Stimulated activated memory B cell treated with anti-CD40 and anti-IgM and Interleukin-4, amounts not matched to agents 10 μg/mL and 1 μg/mL and 100 μg/mL, for 72 hours (primary cell): ENCODE data around the gene RARG.
"Not testable (repeated sequence)": the region's sequence is repeated elsewhere in the genome, so short reads cannot be mapped to it uniquely, and the experiment has no call there.

Experiments used
- ATAC-seq: fragments of 150-1000 bp; cut with Tn5 transposase; 2 replicates; pipeline ENCODE4 v1.10.0; 2021
- H3K27ac Mint-ChIP-seq: one replicate; pipeline ENCODE4 v1.8.0; 2022; ENCODE audit warnings: mild to moderate bottlenecking, mixed read lengths
- H3K27me3 Mint-ChIP-seq: one replicate; pipeline ENCODE4 v1.8.0; 2022; ENCODE audit warnings: mixed read lengths
- H3K36me3 Mint-ChIP-seq: one replicate; pipeline ENCODE4 v1.8.0; 2022; ENCODE audit warnings: mixed read lengths
- H3K4me1 Mint-ChIP-seq: one replicate; pipeline ENCODE4 v1.8.0; 2022; ENCODE audit warnings: mixed read lengths
- H3K4me3 Mint-ChIP-seq: one replicate; pipeline ENCODE4 v1.8.0; 2022; ENCODE audit warnings: mild to moderate bottlenecking, moderate library complexity, mixed read lengths
- H3K9me3 Mint-ChIP-seq: one replicate; pipeline ENCODE4 v1.8.0; 2022; ENCODE audit warnings: mixed read lengths

RARG gene

DNA sequence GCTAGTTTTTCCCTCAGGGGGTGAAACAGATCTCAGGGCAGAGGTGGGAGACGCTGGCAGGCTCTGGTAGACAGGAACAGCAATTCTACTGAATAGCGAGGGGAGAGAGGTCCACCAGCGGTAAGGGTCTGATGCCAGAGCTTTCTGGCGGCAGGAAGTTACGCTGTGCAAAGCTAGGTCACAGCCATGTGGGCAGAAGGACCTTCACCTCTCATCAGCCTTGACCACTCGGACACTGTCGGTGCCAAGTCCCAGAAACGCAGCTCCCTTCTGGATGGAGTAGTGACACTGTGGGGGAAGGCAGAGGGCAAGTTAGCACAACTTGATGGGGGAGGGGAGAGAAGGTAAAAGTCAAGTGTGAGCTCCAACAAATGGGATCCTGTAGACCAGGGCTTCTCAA is 61.8 kb downstream of the RARG start:
- Mint-ChIP-seq H3K4me1 (peaks cover 5% of the 10 kb centered on the region), H3K36me3 (peaks cover 27% of the 10 kb centered on the region), H3K27ac (no peak overlapping the region), H3K9me3 (no peaks in the 10 kb centered on the region), H3K4me3 (no peak overlapping the region), H3K27me3 (no peaks in the 10 kb centered on the region)
- no peak for ATAC-seq

DNA sequence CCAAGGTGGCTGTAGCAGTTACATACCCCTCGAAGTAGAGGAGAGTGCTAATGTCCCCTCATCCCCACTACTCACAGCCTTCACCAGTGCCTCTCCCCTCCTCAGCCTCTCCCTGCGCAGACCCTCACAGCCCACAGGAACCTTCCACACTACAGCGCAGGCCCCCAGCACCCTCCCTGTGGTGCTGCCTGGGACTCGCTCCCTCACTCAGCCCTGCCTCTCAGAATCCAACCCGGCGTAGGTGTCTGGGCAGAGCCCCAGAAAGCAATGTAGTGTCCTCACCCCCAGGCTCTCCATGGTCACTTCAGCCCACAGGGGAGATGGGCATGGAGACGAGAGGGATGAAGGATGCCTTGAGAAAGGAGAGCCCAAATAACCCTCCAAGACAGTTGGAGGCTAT is 62.4 kb downstream of the RARG start:
- no peaks in the 10 kb centered on the region for H3K27me3 Mint-ChIP-seq
- no peak overlapping the region for H3K27ac Mint-ChIP-seq
- H3K4me1 Mint-ChIP-seq: no peaks in the 10 kb centered on the region
- H3K36me3 Mint-ChIP-seq: peaks cover 27% of the 10 kb centered on the region
- no peaks in the 10 kb centered on the region for H3K9me3 Mint-ChIP-seq
- no peak for ATAC-seq
- no peak overlapping the region for H3K4me3 Mint-ChIP-seq

DNA sequence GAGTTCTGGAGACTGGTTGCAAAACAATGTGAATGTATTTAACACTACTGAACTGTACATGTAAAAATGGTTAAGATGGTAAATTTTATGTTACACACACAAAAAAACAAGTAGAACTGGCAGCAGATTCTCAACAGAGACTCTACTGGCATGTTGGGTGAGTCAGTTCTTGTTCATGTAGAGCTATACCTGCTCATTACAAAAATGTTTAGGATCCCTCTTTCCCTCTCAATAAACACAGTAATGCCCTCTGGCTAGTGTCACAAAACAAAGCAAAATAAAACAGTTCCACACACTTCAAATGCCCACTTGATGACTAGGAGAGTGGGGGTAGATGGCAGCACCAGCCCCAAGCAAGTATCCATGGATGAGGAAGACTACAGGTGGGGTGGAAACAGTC is 65.2 kb downstream of the RARG start:
- no peaks in the 10 kb centered on the region for H3K9me3 Mint-ChIP-seq
- no peaks in the 10 kb centered on the region for H3K27me3 Mint-ChIP-seq
- no peak overlapping the region for H3K4me3 Mint-ChIP-seq
- no peaks in the 10 kb centered on the region for H3K4me1 Mint-ChIP-seq
- ATAC-seq: no peak
- no peak overlapping the region for H3K27ac Mint-ChIP-seq
- peaks cover 17% of the 10 kb centered on the region for H3K36me3 Mint-ChIP-seq

DNA sequence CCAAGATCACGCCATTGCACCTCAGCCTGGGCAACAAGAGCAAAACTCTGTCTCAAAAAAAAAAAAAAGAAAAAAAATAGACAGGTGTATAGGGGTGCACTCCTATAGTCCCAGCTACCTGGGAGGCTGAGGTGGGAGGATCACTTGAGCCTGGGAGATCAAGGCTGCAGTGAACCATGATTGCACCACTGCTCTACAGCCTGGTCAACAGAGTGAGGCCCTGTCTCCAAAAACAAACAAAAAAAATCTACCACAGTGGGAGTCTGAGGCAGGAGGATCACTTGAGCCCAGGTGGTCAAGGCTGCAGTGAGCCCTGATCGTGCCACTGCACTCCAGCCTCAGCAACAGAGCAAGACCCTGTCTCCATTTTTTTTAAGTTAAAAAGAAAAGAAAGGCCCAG is 69.0 kb downstream of the RARG start:
- H3K4me3 Mint-ChIP-seq, H3K4me1 Mint-ChIP-seq, ATAC-seq, H3K27me3 Mint-ChIP-seq, H3K36me3 Mint-ChIP-seq, H3K9me3 Mint-ChIP-seq, H3K27ac Mint-ChIP-seq: not testable (repeated sequence)

DNA sequence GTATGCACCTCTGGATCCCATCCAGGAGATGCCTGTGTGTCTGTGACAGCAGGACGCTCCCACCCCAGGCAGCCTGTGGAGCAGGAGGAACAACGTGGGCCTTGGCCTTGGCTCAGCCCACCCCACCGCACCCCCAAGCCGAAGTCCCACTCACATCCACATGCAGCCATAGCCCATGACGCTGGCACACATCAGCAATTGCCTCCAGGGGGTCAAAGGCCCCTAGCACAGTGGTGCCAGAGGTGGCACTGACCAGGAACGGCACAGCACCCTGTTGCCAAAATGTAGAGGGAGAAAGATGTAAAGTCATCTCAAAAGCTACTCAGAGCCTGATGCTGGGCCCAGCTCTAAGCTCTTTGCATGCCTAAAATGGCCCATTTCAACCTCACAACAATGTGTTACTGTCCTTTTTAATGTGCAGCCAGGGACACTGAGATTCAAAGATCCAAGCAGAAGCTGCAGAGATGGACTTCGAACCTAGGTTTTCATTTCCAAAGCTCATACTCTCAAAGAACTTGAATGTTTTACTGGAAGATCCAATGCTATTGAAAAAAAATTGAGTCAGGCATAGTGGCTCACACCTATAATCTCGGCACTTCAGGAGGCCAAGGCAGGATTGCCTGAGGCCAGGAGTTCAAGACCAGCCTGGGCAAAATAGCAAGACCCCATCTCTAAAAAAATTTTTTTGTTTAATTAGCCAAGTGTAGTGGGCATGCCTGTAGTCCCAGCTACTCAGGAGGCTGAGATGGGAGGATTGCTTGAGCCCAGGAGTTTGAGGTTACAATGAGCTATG is 70.7 kb downstream of the RARG start:
- Mint-ChIP-seq H3K27me3 (no peaks in the 10 kb centered on the region), H3K27ac (no peak overlapping the region), H3K36me3 (no peaks in the 10 kb centered on the region), H3K4me1 (peaks cover 9% of the 10 kb centered on the region), H3K4me3 (no peak overlapping the region), H3K9me3 (no peaks in the 10 kb centered on the region)
- ATAC-seq: no peak

DNA sequence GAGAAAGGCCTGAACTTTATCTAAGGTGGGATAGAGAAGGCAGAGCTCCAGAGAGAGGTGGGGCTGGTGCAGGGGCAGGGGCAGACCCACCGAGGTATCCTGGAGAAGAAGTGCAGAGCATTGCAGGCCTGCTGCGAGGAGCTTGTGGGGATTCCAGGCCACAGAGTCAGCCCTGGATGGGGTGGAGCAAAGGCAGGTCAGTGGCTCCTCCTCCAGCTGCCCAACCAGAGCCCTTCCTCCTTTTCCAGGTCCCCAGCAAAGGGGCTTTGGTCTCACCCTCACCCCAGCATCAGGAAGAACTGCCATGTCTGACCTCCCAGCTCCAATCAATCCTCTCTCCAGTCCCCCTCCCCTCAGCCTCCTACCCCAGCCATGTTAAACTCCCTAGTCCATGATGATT is 71.3 kb downstream of the RARG start:
- no peaks in the 10 kb centered on the region for H3K27me3 Mint-ChIP-seq

More for the DNA sequence above, 71.3 kb downstream of the RARG start:
- no peak overlapping the region for H3K27ac Mint-ChIP-seq
- peaks cover 9% of the 10 kb centered on the region for H3K4me1 Mint-ChIP-seq
- H3K4me3 Mint-ChIP-seq: no peak overlapping the region
- H3K9me3 Mint-ChIP-seq: no peaks in the 10 kb centered on the region
- no peaks in the 10 kb centered on the region for H3K36me3 Mint-ChIP-seq
- ATAC-seq: no peak
